H1 (cell line): ENCODE results near the gene TAF11L3. TPM values are rescaled to one million over a fixed set of nuclear protein-coding genes. Genes with fewer than 3 reads are reported as not detected.
A peak's percentile ranks its signal among the peaks of the same experiment; 100 is the strongest.
"Not testable (repeated sequence)": the region's sequence is repeated elsewhere in the genome, so short reads cannot be mapped to it uniquely, and the experiment has no call there.

ENCODE experiments used
- CTCF ChIA-PET: fragments of 300-600 bp; sonication (Branson Sonifier 250); formaldehyde crosslinking; loops from one replicate; lab custom pipeline; 2021; ENCODE audit not compliant: partially characterized antibody; lab: Charles Lee
- POLR2A ChIA-PET: fragments of 300-600 bp; sonication (Branson Sonifier 250); formaldehyde crosslinking; loops from one replicate; lab custom pipeline; 2021; ENCODE audit warnings: inconsistent platforms; ENCODE audit not compliant: partially characterized antibody; lab: Charles Lee
- DNase-seq, 2 experiments: peaks; one replicate each; pipeline versions ENCODE4 v3.0.0 to v3.0.0-alpha.2; 2010 to 2022; ENCODE audit warnings: low spot score in 2 of 2, low read depth in 1 of 2, mixed read lengths in 1 of 2
- FAIRE-seq: peaks from 2 replicates; lab custom pipeline; 2011; peaks lifted over from hg19 to GRCh38; lab: Jason Lieb, UNC
- H2AFZ ChIP-seq: 2 replicates; pipeline ENCODE4 v1.8.1; 2012; ENCODE audit warnings: low read length, inconsistent platforms
- H2AK5ac ChIP-seq: 2 replicates; pipeline ENCODE4 v1.6.1; 2013; ENCODE audit warnings: low read depth, low read length
- H2BK120ac ChIP-seq: replicated peaks from 2 replicates; pipeline ENCODE3; 2013; ENCODE audit warnings: low read depth, low read length, inconsistent platforms
- H2BK12ac ChIP-seq: 2 replicates; pipeline ENCODE4 v1.6.1; 2013; ENCODE audit warnings: low read depth, low read length
- H2BK15ac ChIP-seq: 2 replicates; pipeline ENCODE4 v1.6.1; 2013; ENCODE audit warnings: low read length
- H2BK20ac ChIP-seq: 2 replicates; pipeline ENCODE4 v1.6.1; 2013; ENCODE audit warnings: low read length
- H2BK5ac ChIP-seq: 2 replicates; pipeline ENCODE4 v1.6.1; 2013; ENCODE audit warnings: low read depth, low read length
- H3K14ac ChIP-seq: 2 replicates; pipeline ENCODE4 v1.6.1; 2013; ENCODE audit warnings: inconsistent platforms; ENCODE audit not compliant: insufficient read length
- H3K18ac ChIP-seq: 2 replicates; pipeline ENCODE4 v1.6.1; 2013; ENCODE audit warnings: low read length; ENCODE audit errors: extremely low read depth
- H3K23ac ChIP-seq: 2 replicates; pipeline ENCODE4 v1.6.1; 2013; ENCODE audit warnings: inconsistent platforms; ENCODE audit not compliant: insufficient read length
- H3K23me2 ChIP-seq: 2 replicates; pipeline ENCODE4 v1.6.1; 2013; ENCODE audit warnings: low read depth, low read length
- H3K27ac ChIP-seq: 2 replicates; pipeline ENCODE4 v1.6.1; 2011; ENCODE audit warnings: low read depth, low read length, inconsistent platforms
- H3K27me3 ChIP-seq, 4 experiments: replicated peaks in 1 of 4; 1 replicate in 1 of 4; 2 replicates in 3 of 4; pipeline versions ENCODE4 v1.6.1 to v1.8.1; 2011 to 2013; ENCODE audit warnings: low read length in 3 of 4, mild to moderate bottlenecking in 3 of 4, inconsistent platforms in 2 of 4, mixed read lengths in 2 of 4, moderate library complexity in 1 of 4; ENCODE audit not compliant: control insufficient read depth in 3 of 4, insufficient read depth in 3 of 4; ENCODE audit errors: extremely low read depth in 1 of 4
- H3K36me3 ChIP-seq, 4 experiments: 2 replicates each; pipeline versions ENCODE4 v1.6.1 to v1.8.1; 2011 to 2013; ENCODE audit warnings: mild to moderate bottlenecking in 4 of 4, low read length in 3 of 4, moderate library complexity in 2 of 4, control low read depth in 1 of 4, inconsistent platforms in 1 of 4; ENCODE audit not compliant: insufficient read depth in 4 of 4, control insufficient read depth in 2 of 4
- H3K4ac ChIP-seq: replicated peaks from 2 replicates; pipeline ENCODE3; 2013; ENCODE audit warnings: low read length, low read depth, mixed read lengths, inconsistent platforms; ENCODE audit not compliant: insufficient read length
- H3K4me1 ChIP-seq, 4 experiments: replicated peaks in 1 of 4; 1 replicate in 1 of 4; 2 replicates in 3 of 4; pipeline versions ENCODE4 v1.6.1 to v1.8.1; 2011 to 2013; ENCODE audit warnings: low read length in 3 of 4, inconsistent platforms in 2 of 4, mixed read lengths in 1 of 4; ENCODE audit not compliant: insufficient read depth in 4 of 4, control insufficient read depth in 3 of 4
- H3K4me2 ChIP-seq, 2 experiments: 2 replicates each; pipeline versions ENCODE4 v1.6.1 to v1.8.1; 2011 to 2013; ENCODE audit warnings: low read depth in 2 of 2, low read length in 2 of 2, control low read depth in 1 of 2, inconsistent platforms in 1 of 2, mild to moderate bottlenecking in 1 of 2; ENCODE audit not compliant: insufficient read depth in 1 of 2
- H3K4me3 ChIP-seq, 4 experiments: fragments of 200-600, 300-600 bp in 1 of 4; sonication (generic), shearing (Covaris generic), sonication (Bioruptor Twin) in 1 of 4; 2 replicates each; pipeline versions ENCODE4 v1.5.1 to v1.8.1; 2011 to 2016; ENCODE audit warnings: low read length in 4 of 4, low read depth in 3 of 4, control low read depth in 2 of 4, inconsistent platforms in 2 of 4, mild to moderate bottlenecking in 2 of 4, mixed read lengths in 1 of 4, moderate library complexity in 1 of 4; ENCODE audit not compliant: insufficient read depth in 2 of 4; ENCODE audit errors: extremely low read depth in 1 of 4
- H3K56ac ChIP-seq: replicated peaks from 2 replicates; pipeline ENCODE3; 2013; ENCODE audit warnings: low read depth, mild to moderate bottlenecking, mixed read lengths, low read length, inconsistent platforms; ENCODE audit not compliant: insufficient read length
- H3K79me1 ChIP-seq: 2 replicates; pipeline ENCODE4 v1.6.1; 2013; ENCODE audit warnings: low read depth, low read length, control low read depth
- H3K79me2 ChIP-seq, 2 experiments: 2 replicates each; pipeline versions ENCODE4 v1.6.1 to v1.8.1; 2012 to 2013; ENCODE audit warnings: low read length in 2 of 2, mild to moderate bottlenecking in 2 of 2, inconsistent platforms in 1 of 2; ENCODE audit not compliant: insufficient read depth in 2 of 2, control insufficient read depth in 1 of 2
- H3K9ac ChIP-seq, 4 experiments: replicated peaks in 1 of 4; 1 replicate in 1 of 4; 2 replicates in 3 of 4; pipeline versions ENCODE4 v1.6.1 to v1.8.1; 2011 to 2013; ENCODE audit warnings: low read depth in 3 of 4, low read length in 3 of 4, control low read depth in 2 of 4, mild to moderate bottlenecking in 2 of 4, moderate library complexity in 2 of 4, inconsistent platforms in 1 of 4; ENCODE audit errors: extremely low read depth in 1 of 4
- H3K9me3 ChIP-seq, 2 experiments: 2 replicates each; pipeline versions ENCODE4 v1.6.1 to v1.8.1; 2012 to 2013; ENCODE audit warnings: mild to moderate bottlenecking in 2 of 2, moderate library complexity in 2 of 2, control low read depth in 1 of 2, inconsistent platforms in 1 of 2, low read depth in 1 of 2, low read length in 1 of 2, mixed read lengths in 1 of 2; ENCODE audit not compliant: insufficient read depth in 2 of 2
- H4K20me1 ChIP-seq, 2 experiments: replicated peaks in 1 of 2; 2 replicates each; pipeline versions ENCODE3 to v1.8.1; 2011 to 2013; ENCODE audit warnings: inconsistent platforms in 2 of 2, low read length in 2 of 2, mild to moderate bottlenecking in 1 of 2; ENCODE audit not compliant: insufficient read depth in 2 of 2, control insufficient read depth in 1 of 2
- H4K5ac ChIP-seq: 2 replicates; pipeline ENCODE4 v1.6.1; 2013; ENCODE audit warnings: low read length, low read depth, mixed read lengths, inconsistent platforms; ENCODE audit not compliant: insufficient read length
- H4K8ac ChIP-seq: 2 replicates; pipeline ENCODE4 v1.8.0; 2013; ENCODE audit warnings: mild to moderate bottlenecking, moderate library complexity, low read length, inconsistent platforms; ENCODE audit not compliant: insufficient read depth; ENCODE audit errors: extremely low read depth
- H4K91ac ChIP-seq: replicated peaks from 2 replicates; pipeline ENCODE3; 2013; ENCODE audit warnings: low read length, mixed read lengths, inconsistent platforms; ENCODE audit not compliant: insufficient read length
- BACH1 ChIP-seq: IDR thresholded peaks from 2 replicates; pipeline ENCODE4 v1.6.1; 2012; ENCODE audit warnings: low read length, improper control_type of control experiment
- CTCF ChIP-seq, 3 experiments: IDR thresholded peaks; 1 replicate in 2 of 3; 2 replicates in 1 of 3; pipeline versions ENCODE4 v1.5.1 to v1.6.1; 2011; ENCODE audit warnings: low read length in 3 of 3, mild to moderate bottlenecking in 3 of 3, inconsistent platforms in 2 of 3, low read depth in 1 of 3, moderate library complexity in 1 of 3; ENCODE audit not compliant: insufficient read depth in 1 of 3; ENCODE audit errors: control extremely low read depth in 1 of 3
- EZH2 ChIP-seq: fragments of 200-600 bp; sonication (generic); IDR thresholded peaks from 2 replicates; pipeline ENCODE4 v1.7.1; 2012; ENCODE audit warnings: low read depth, mild to moderate bottlenecking, moderate library complexity, low read length, inconsistent platforms; ENCODE audit not compliant: severe bottlenecking
- SUZ12 ChIP-seq: fragments of 200-600 bp; sonication (generic); IDR thresholded peaks from 2 replicates; pipeline ENCODE4 v1.6.1; 2012; ENCODE audit warnings: mild to moderate bottlenecking, inconsistent platforms, low read length, moderate library complexity, mixed read lengths
- WGBS, 2 experiments: shearing (Covaris generic) in 1 of 2; methylation state at CpG; one replicate each; pipeline versions ENCODE4 v1.1.6 to v1.1.7; 2013 to 2015; ENCODE audit warnings: low lambda C conversion rate in 2 of 2, mixed read lengths in 2 of 2, inconsistent platforms in 1 of 2, low coverage in 1 of 2, missing lambda C conversion rate in 1 of 2; ENCODE audit not compliant: insufficient replicate concordance in 2 of 2, insufficient coverage in 1 of 2, insufficient read length in 1 of 2; ENCODE audit errors: extremely low coverage in 1 of 2, missing lambda C conversion rate in 1 of 2; 5-methylcytosine and 5-hydroxymethylcytosine counted together
- polyA plus RNA-seq, 7 experiments: library from polyadenylated mRNA; depleted of rRNA in 3 of 7; stranded (reverse) in 5 of 7; unstranded in 2 of 7; fragments of >200 nt in 5 of 7; fragments of 200-250 nt in 2 of 7; gene quantifications; 1 replicate in 5 of 7; 2 replicates in 1 of 7; 4 replicates in 1 of 7; pipeline versions ENCODE4 v1.2.1 to v1.2.3, GENCODE V29; 2011 to 2013; ENCODE audit warnings: missing spikeins in 2 of 7, mixed read lengths in 2 of 7
- total RNA-seq: library from RNA; stranded (reverse); fragmentation: NEBNext Ultra II Directional; extraction: Animal tissue kit (Norgen Biotek cat#: 25700); gene quantifications from 2 replicates; pipeline ENCODE4 v1.2.1, GENCODE V29; 2021

The TAF11L3 gene
- total and polyA plus RNA-seq, 2 of the 8 experiments (the other 6 are each of a cell fraction or from before 2014, with no cell fraction given), result not detected

GRCh38 chr5:17511775-17512325 lies 6.3 kb upstream of the TAF11L3 start (continued):
- TF ChIP-seq CTCF (IDR thresholded peaks at IDR 0.05; ENCODE audit: control extremely low read depth in 1 of 3, insufficient read depth in 1 of 3, low read depth in 1 of 3, low read length in 3 of 3) (no peak), SUZ12 (no peak), EZH2 (no peak), BACH1 (no peak)

GRCh38 chr5:17517526-17517925 lies 641 bp upstream of the TAF11L3 start:
- POLR2A ChIA-PET, H4K8ac ChIP-seq, H3K23me2 ChIP-seq, H2BK12ac ChIP-seq, H2BK15ac ChIP-seq, H3K14ac ChIP-seq, H3K36me3 ChIP-seq, H3K18ac ChIP-seq, H2AK5ac ChIP-seq, FAIRE-seq, H4K20me1 ChIP-seq, H3K56ac ChIP-seq, H3K79me2 ChIP-seq, H3K79me1 ChIP-seq, H4K5ac ChIP-seq, H2BK120ac ChIP-seq, H3K23ac ChIP-seq, H3K9ac ChIP-seq, H2AFZ ChIP-seq, H3K4me2 ChIP-seq, CTCF ChIA-PET, H2BK5ac ChIP-seq, H3K4me3 ChIP-seq, H3K27me3 ChIP-seq, H3K4ac ChIP-seq, H3K4me1 ChIP-seq, H2BK20ac ChIP-seq, H3K9me3 ChIP-seq, H4K91ac ChIP-seq, H3K27ac ChIP-seq: not testable (repeated sequence)
- WGBS, 2 experiments, result 94% methylated on average over 11 of the region's 12 CpGs; no CpG with 5 or more reads in 1 of the 2 experiments
- DNase-seq, result peak in 1 of 2 experiments; percentile 64
